CD14-positive monocyte (primary cell): ENCODE results near the gene SPAG5. TPM values are rescaled to one million over a fixed set of nuclear protein-coding genes. Genes with fewer than 3 reads are reported as not detected.

Experiments
- DNase-seq, 3 donors: peaks; one replicate each; pipeline ENCODE4 v3.0.0-alpha.2; 2011 to 2022
- H2AFZ ChIP-seq: 2 replicates; pipeline ENCODE4 v1.6.0; 2012; ENCODE audit warnings: mild to moderate bottlenecking, low read depth, low read length, inconsistent platforms; ENCODE audit not compliant: insufficient read depth, poor library complexity, severe bottlenecking
- H3K27ac ChIP-seq, 2 donors: 1 replicate in 1 of 2; 2 replicates in 1 of 2; pipeline ENCODE4 v1.5.1; 2012 to 2013; ENCODE audit warnings: low read length in 2 of 2, control low read depth in 1 of 2, inconsistent platforms in 1 of 2, low read depth in 1 of 2, mild to moderate bottlenecking in 1 of 2
- H3K27me3 ChIP-seq, 2 donors: one replicate each; pipeline versions ENCODE4 v1.6.0 to v1.6.1; 2011 to 2013; ENCODE audit warnings: low read length in 2 of 2; ENCODE audit not compliant: control insufficient read depth in 2 of 2, insufficient read depth in 2 of 2
- H3K36me3 ChIP-seq, 2 donors: replicated peaks in 1 of 2; 1 replicate in 1 of 2; 2 replicates in 1 of 2; pipeline versions ENCODE4 v1.5.1 to v1.6.1; 2012 to 2013; ENCODE audit warnings: low read length in 2 of 2, control low read depth in 1 of 2, inconsistent platforms in 1 of 2, mild to moderate bottlenecking in 1 of 2; ENCODE audit not compliant: insufficient read depth in 2 of 2, control insufficient read depth in 1 of 2
- H3K4me1 ChIP-seq, 2 donors: 1 replicate in 1 of 2; 2 replicates in 1 of 2; pipeline versions ENCODE4 v1.5.1 to v1.6.1; 2012 to 2013; ENCODE audit warnings: low read length in 2 of 2, control low read depth in 1 of 2, inconsistent platforms in 1 of 2, mild to moderate bottlenecking in 1 of 2, moderate library complexity in 1 of 2; ENCODE audit not compliant: insufficient read depth in 2 of 2, control insufficient read depth in 1 of 2
- H3K4me2 ChIP-seq: replicated peaks from 2 replicates; pipeline ENCODE3; 2012; ENCODE audit warnings: low read length, moderate library complexity, mild to moderate bottlenecking; ENCODE audit not compliant: poor library complexity, severe bottlenecking; ENCODE audit errors: extremely low read depth
- H3K4me3 ChIP-seq, 3 experiments: fragments of 200-600 bp in 1 of 3; sonication (generic) in 1 of 3; replicated peaks in 1 of 3; 1 replicate in 2 of 3; 2 replicates in 1 of 3; pipeline ENCODE4 v1.5.1; 2011 to 2013; ENCODE audit warnings: low read length in 3 of 3, mild to moderate bottlenecking in 3 of 3, control low read depth in 2 of 3, low read depth in 2 of 3, inconsistent platforms in 1 of 3, moderate library complexity in 1 of 3
- H3K79me2 ChIP-seq: 2 replicates; pipeline ENCODE4 v1.6.0; 2012; ENCODE audit warnings: mild to moderate bottlenecking, control low read depth, inconsistent platforms, low read length, moderate library complexity; ENCODE audit not compliant: insufficient read depth
- H3K9ac ChIP-seq: 2 replicates; pipeline ENCODE4 v1.6.0; 2017; ENCODE audit warnings: low read length, mild to moderate bottlenecking; ENCODE audit not compliant: insufficient read depth, poor library complexity, severe bottlenecking
- H3K9me3 ChIP-seq, 2 donors: replicated peaks in 1 of 2; 1 replicate in 1 of 2; 2 replicates in 1 of 2; pipeline versions ENCODE4 v1.5.1 to v1.6.1; 2012 to 2013; ENCODE audit warnings: low read length in 2 of 2, control low read depth in 1 of 2; ENCODE audit not compliant: control insufficient read depth in 1 of 2, insufficient read depth in 1 of 2
- H4K20me1 ChIP-seq: 2 replicates; pipeline ENCODE4 v1.6.0; 2012; ENCODE audit warnings: mild to moderate bottlenecking, low read length, control low read depth, moderate library complexity; ENCODE audit not compliant: insufficient read depth
- H3K27ac Mint-ChIP-seq, 7 donors: one replicate each; pipeline ENCODE4 v1.8.0; 2020; ENCODE audit warnings: mild to moderate bottlenecking in 7 of 7, mixed read lengths in 7 of 7, moderate library complexity in 6 of 7, inconsistent platforms in 2 of 7
- H3K27me3 Mint-ChIP-seq, 3 donors: one replicate each; pipeline ENCODE4 v1.8.0; 2021 to 2022; ENCODE audit warnings: low read depth in 3 of 3, mild to moderate bottlenecking in 3 of 3, mixed read lengths in 3 of 3, moderate library complexity in 3 of 3, inconsistent platforms in 1 of 3
- H3K36me3 Mint-ChIP-seq, 2 donors: one replicate each; pipeline ENCODE4 v1.8.0; 2020; ENCODE audit warnings: mixed read lengths in 2 of 2, inconsistent platforms in 1 of 2, mild to moderate bottlenecking in 1 of 2
- H3K4me1 Mint-ChIP-seq: one replicate; pipeline ENCODE4 v1.8.0; 2020; ENCODE audit warnings: mild to moderate bottlenecking, mixed read lengths
- H3K4me3 Mint-ChIP-seq, 2 donors: one replicate each; pipeline ENCODE4 v1.8.0; 2020; ENCODE audit warnings: mild to moderate bottlenecking in 2 of 2, mixed read lengths in 2 of 2, moderate library complexity in 1 of 2
- H3K9me3 Mint-ChIP-seq, 7 donors: one replicate each; pipeline ENCODE4 v1.8.0; 2020 to 2022; ENCODE audit warnings: mixed read lengths in 7 of 7, mild to moderate bottlenecking in 6 of 7, moderate library complexity in 6 of 7, inconsistent platforms in 2 of 7
- WGBS: methylation state at CpG from one replicate; pipeline ENCODE4 v1.1.5; 2013; ENCODE audit warnings: missing lambda C conversion rate; ENCODE audit not compliant: insufficient coverage; 5-methylcytosine and 5-hydroxymethylcytosine counted together
- intact Hi-C, 2 donors: fragments of 100-400 bp; cut with micrococcal nuclease; formaldehyde crosslinking; loops; one replicate each; pipeline versions ENCODE4 v1.15.0 to v1.15.1; 2023
- polyA plus RNA-seq, 3 donors: library from polyadenylated mRNA; depleted of rRNA in 1 of 3; unstranded in 2 of 3; stranded (reverse) in 1 of 3; fragments of 300-500 nt in 2 of 3; fragments of >200 nt in 1 of 3; fragmentation: Illumina TruSeq in 2 of 3; gene quantifications; 1 replicate in 2 of 3; 2 replicates in 1 of 3; pipeline ENCODE4 v1.2.3, GENCODE V29; 2012 to 2021
- TF ChIP-seq, protein P1 (sequence below): fragments of 200-600 bp; IDR thresholded peaks from one replicate; pipeline ENCODE4 v1.8.0; 2022; ENCODE audit warnings: antibody characterized with exemption, mild to moderate bottlenecking

SPAG5 gene
- polyA plus RNA-seq, 3 donors, result 7.7 TPM; not detected in 2

DNA sequence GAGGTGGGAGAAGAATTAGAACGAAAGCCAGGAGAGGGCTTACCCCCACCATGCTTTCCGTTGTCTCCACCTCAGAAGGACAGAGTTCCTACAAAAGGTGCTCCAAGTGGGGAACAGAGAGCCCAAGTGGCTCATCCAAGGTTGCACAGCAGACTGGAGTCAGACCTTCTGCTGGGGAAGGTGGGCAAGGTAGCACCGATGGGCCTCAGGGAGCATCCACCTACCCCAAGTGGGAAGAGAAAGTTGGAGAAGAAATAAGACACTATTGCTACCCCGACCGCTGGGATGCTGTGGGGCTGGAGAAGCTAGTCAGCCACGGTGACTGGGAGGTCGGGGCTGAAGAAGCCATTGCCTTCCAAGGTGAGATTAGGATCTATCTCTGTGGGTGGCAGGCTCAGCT is 67.9 kb downstream of the SPAG5 start:
- no peaks in the 10 kb centered on the region for H3K27me3 ChIP-seq
- Mint-ChIP-seq H3K27ac (no peak overlapping the region), H3K4me1 (no peaks in the 10 kb centered on the region), H3K9me3 (no peaks in the 10 kb centered on the region), H3K4me3 (no peak overlapping the region), H3K27me3 (peaks cover 2 to 8% (median 5%) of the 10 kb centered on the region in 3 donors), H3K36me3 (no peaks in the 10 kb centered on the region)
- TF ChIP-seq, protein P1, sequence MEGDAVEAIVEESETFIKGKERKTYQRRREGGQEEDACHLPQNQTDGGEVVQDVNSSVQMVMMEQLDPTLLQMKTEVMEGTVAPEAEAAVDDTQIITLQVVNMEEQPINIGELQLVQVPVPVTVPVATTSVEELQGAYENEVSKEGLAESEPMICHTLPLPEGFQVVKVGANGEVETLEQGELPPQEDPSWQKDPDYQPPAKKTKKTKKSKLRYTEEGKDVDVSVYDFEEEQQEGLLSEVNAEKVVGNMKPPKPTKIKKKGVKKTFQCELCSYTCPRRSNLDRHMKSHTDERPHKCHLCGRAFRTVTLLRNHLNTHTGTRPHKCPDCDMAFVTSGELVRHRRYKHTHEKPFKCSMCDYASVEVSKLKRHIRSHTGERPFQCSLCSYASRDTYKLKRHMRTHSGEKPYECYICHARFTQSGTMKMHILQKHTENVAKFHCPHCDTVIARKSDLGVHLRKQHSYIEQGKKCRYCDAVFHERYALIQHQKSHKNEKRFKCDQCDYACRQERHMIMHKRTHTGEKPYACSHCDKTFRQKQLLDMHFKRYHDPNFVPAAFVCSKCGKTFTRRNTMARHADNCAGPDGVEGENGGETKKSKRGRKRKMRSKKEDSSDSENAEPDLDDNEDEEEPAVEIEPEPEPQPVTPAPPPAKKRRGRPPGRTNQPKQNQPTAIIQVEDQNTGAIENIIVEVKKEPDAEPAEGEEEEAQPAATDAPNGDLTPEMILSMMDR, result no peak
- H3K9ac ChIP-seq, result no peak overlapping the region
- 91% methylated on average over 6 of the region's 7 CpGs for WGBS
- no peaks in the 10 kb centered on the region for H3K79me2 ChIP-seq
- H3K36me3 ChIP-seq, result no peaks in the 10 kb centered on the region
- H4K20me1 ChIP-seq, result no peaks in the 10 kb centered on the region
- no peak overlapping the region for H2AFZ ChIP-seq
- H3K27ac ChIP-seq, result no peak overlapping the region
- no peaks in the 10 kb centered on the region for H3K9me3 ChIP-seq
- DNase-seq, result no peak
- H3K4me1 ChIP-seq, result no peaks in the 10 kb centered on the region
- H3K4me2 ChIP-seq, result no peak overlapping the region
- no peak overlapping the region for H3K4me3 ChIP-seq
- intact Hi-C loops, result no loop called here

DNA sequence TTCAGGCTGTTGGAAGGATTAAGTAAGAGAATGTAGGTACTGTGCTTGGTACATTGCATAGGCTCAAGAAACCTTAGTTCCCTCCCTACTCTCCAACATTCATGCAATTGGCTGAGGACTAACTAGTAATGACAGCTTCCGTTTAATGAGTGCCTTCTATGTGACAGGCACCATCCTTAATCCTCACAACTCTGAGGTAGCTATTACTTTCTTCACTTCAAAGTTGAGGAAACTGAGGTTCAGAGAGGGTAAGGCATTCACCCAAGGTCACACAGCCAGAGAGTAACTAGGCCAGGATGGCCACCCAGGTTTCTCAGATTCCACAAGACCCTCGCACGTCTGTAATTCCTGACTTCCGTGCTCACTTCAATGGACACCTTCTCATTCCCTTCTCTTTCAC is 68.6 kb downstream of the SPAG5 start:
- Mint-ChIP-seq H3K27ac (no peak overlapping the region), H3K27me3 (peaks cover 2 to 9% (median 5%) of the 10 kb centered on the region in 3 donors), H3K4me1 (no peaks in the 10 kb centered on the region), H3K4me3 (no peak overlapping the region), H3K36me3 (no peaks in the 10 kb centered on the region), H3K9me3 (no peaks in the 10 kb centered on the region)
- Histone ChIP-seq H3K79me2 (no peaks in the 10 kb centered on the region), H3K36me3 (no peaks in the 10 kb centered on the region), H3K9ac (no peak overlapping the region), H3K27ac (no peak overlapping the region), H3K9me3 (no peaks in the 10 kb centered on the region), H3K4me1 (no peaks in the 10 kb centered on the region), H3K27me3 (no peaks in the 10 kb centered on the region), H3K4me3 (no peak overlapping the region), H3K4me2 (no peak overlapping the region), H4K20me1 (no peaks in the 10 kb centered on the region), H2AFZ (no peak overlapping the region)
- intact Hi-C loops, result no loop called here
- TF ChIP-seq, protein P1, result no peak
- WGBS, result no CpG with 5 or more reads among the region's 4 CpGs
- DNase-seq, result no peak
